Fibroblast of skin of scalp (primary cell): ENCODE data around the gene CNN1. TPM values are rescaled to one million over a fixed set of nuclear protein-coding genes. Genes with fewer than 3 reads are reported as not detected.

ENCODE experiments used
- DNase-seq: peaks from one replicate; pipeline ENCODE4 v3.0.0-alpha.2; 2013
- polyA plus RNA-seq, 2 experiments: library from polyadenylated mRNA; unstranded; fragments of 120-200 nt; gene quantifications; one replicate each; pipeline ENCODE4 v1.2.1, GENCODE V29; 2013; ENCODE audit not compliant: insufficient read length in 2 of 2

Gene CNN1
- 489 TPM for polyA plus RNA-seq (2013, experiment 1 of 2; ENCODE audit: insufficient read length)
- polyA plus RNA-seq (2013, experiment 2 of 2; ENCODE audit: insufficient read length): 493 TPM

GRCh38 chr19:11538232-11539036, at the start of gene CNN1:
Gene CNN1 (plus strand): TSS chr19:11538851. CDS start chr19:11538928, 77 bp downstream.
- DNase-seq: peak; percentile 97

GRCh38 chr19:11489378-11489777, 49.3 kb upstream of the CNN1 start:
- DNase-seq: no peak

- no peak for DNase-seq
These were observed 43.9 kb upstream of the CNN1 start for GRCh38 chr19:11494634-11495285.

GRCh38 chr19:11495481-11495880, 43.2 kb upstream of the CNN1 start:
- no peak for DNase-seq

GRCh38 chr19:11495885-11496284, 42.8 kb upstream of the CNN1 start:
- DNase-seq: no peak

GRCh38 chr19:11496391-11497163, 42.1 kb upstream of the CNN1 start:
- DNase-seq: peak; percentile 86

- no peak for DNase-seq
These were observed 39.4 kb upstream of the CNN1 start for GRCh38 chr19:11499220-11499726.

GRCh38 chr19:11499890-11500420, 38.7 kb upstream of the CNN1 start:
- no peak for DNase-seq

- DNase-seq: no peak
These were observed 34.1 kb upstream of the CNN1 start for GRCh38 chr19:11504502-11505031.

- DNase-seq: peak; percentile 96
These were observed 33.6 kb upstream of the CNN1 start for GRCh38 chr19:11505032-11505503.

GRCh38 chr19:11505504-11506100, 33.0 kb upstream of the CNN1 start, which contains the start of gene ZNF653:
Gene ZNF653 (minus strand): TSS chr19:11505839. CDS start chr19:11505786, 53 bp downstream.
- DNase-seq: peak; percentile 97

- no peak for DNase-seq
These were observed 32.5 kb upstream of the CNN1 start for GRCh38 chr19:11506101-11506555.

GRCh38 chr19:11506967-11507366, 31.7 kb upstream of the CNN1 start:
- no peak for DNase-seq

- DNase-seq: no peak
These were observed 31.1 kb upstream of the CNN1 start for GRCh38 chr19:11507370-11508078.

GRCh38 chr19:11510444-11510843, 28.2 kb upstream of the CNN1 start:
- no peak for DNase-seq

GRCh38 chr19:11513946-11514345, 24.7 kb upstream of the CNN1 start:
- no peak for DNase-seq

- no peak for DNase-seq
These were observed 19.5 kb upstream of the CNN1 start for GRCh38 chr19:11519138-11519537.

GRCh38 chr19:11528551-11529341, 9.9 kb upstream of the CNN1 start, which contains the start of gene ECSIT:
Gene ECSIT (minus strand): TSS chr19:11529134. CDS start chr19:11519170, 9,964 bp downstream.
- peak; percentile 99 for DNase-seq

GRCh38 chr19:11530432-11530831, 8.2 kb upstream of the CNN1 start:
- DNase-seq: peak; percentile 86

GRCh38 chr19:11534538-11534937, 4.1 kb upstream of the CNN1 start:
- DNase-seq: no peak
